ENCODE measurements around the gene SULT1A1.
"Not testable (repeated sequence)": the region's sequence is repeated elsewhere in the genome, so short reads cannot be mapped to it uniquely, and the experiment has no call there.

GRCh38 chr16:28601589-28601988 is 8.3 kb downstream of the SULT1A1 start:
- TF ChIP-seq CTCF (IDR thresholded peaks at IDR 0.05; ENCODE audit: low read depth, low read length, poor library complexity, severe bottlenecking); EZH2phosphoT487 (IDR thresholded peaks at IDR 0.05; ENCODE audit: borderline replicate concordance, low read length): not testable (repeated sequence)
